ENCODE data around the gene WDR20.

Gene WDR20

GRCh38 chr14:102139286-102140026 lies at the start of gene WDR20:
Gene WDR20, plus strand, starts transcription at chr14:102139897. Its CDS starts 27 bp downstream, at chr14:102139924.
- POLR2A ChIA-PET, result no interaction called here
- TF ChIP-seq CTCF (IDR thresholded peaks at IDR 0.05; ENCODE audit: control extremely low read depth, extremely low read depth, low read depth, missing control alignments), result no peak
- CTCF ChIA-PET, result interaction anchor here (0.7 to 1.3 kb wide), 4 partner anchors 28 to 222 kb away, joined by 3 read pairs; no protein-coding TSS in a partner anchor
- peak; percentile 100 for DNase-seq (ENCODE audit: extremely low spot score)

- DNase-seq (ENCODE audit: extremely low spot score), result no peak
- ChIA-PET CTCF (interaction anchor here (1.0 to 2.3 kb wide), 8 partner anchors 8 to 223 kb away, joined by 3 to 10 read pairs (median 3); no protein-coding TSS in a partner anchor), POLR2A (no interaction called here)
- no peak for TF ChIP-seq CTCF (IDR thresholded peaks at IDR 0.05; ENCODE audit: control extremely low read depth, extremely low read depth, low read depth, missing control alignments)
Observed at GRCh38 chr14:102090713-102091112, 49.0 kb upstream of the WDR20 start.

- CTCF ChIA-PET, result interaction anchor here (1.2 kb wide), 1 partner anchor 10 kb away, joined by 4 read pairs; no protein-coding TSS in a partner anchor
- POLR2A ChIA-PET, result no interaction called here
- TF ChIP-seq CTCF (IDR thresholded peaks at IDR 0.05; ENCODE audit: control extremely low read depth, extremely low read depth, low read depth, missing control alignments), result no peak
- no peak for DNase-seq (ENCODE audit: extremely low spot score)
Observed at GRCh38 chr14:102092806-102093205, 46.9 kb upstream of the WDR20 start.

GRCh38 chr14:102094101-102094500 lies 45.6 kb upstream of the WDR20 start:
- ChIA-PET CTCF (interaction anchor here (3.3 kb wide), 1 partner anchor 11 kb away, joined by 16 read pairs; no protein-coding TSS in a partner anchor), POLR2A (no interaction called here)
- no peak for TF ChIP-seq CTCF (IDR thresholded peaks at IDR 0.05; ENCODE audit: control extremely low read depth, extremely low read depth, low read depth, missing control alignments)
- DNase-seq (ENCODE audit: extremely low spot score), result no peak

- DNase-seq (ENCODE audit: extremely low spot score), result no peak
- ChIA-PET CTCF (interaction anchor here (0.9 to 3.3 kb wide), 20 partner anchors 10 to 388 kb away, joined by 3 to 16 read pairs (median 4); partner anchors contain the start of gene DYNC1H1), POLR2A (interaction anchor here (0.6 kb wide), 1 partner anchor 49 kb away, joined by 3 read pairs; no protein-coding TSS in a partner anchor)
- TF ChIP-seq CTCF (IDR thresholded peaks at IDR 0.05; ENCODE audit: control extremely low read depth, extremely low read depth, low read depth, missing control alignments), result no peak
Observed at GRCh38 chr14:102095231-102095870, 44.3 kb upstream of the WDR20 start.

GRCh38 chr14:102095871-102096568 lies 43.7 kb upstream of the WDR20 start:
- TF ChIP-seq CTCF (IDR thresholded peaks at IDR 0.05; ENCODE audit: control extremely low read depth, extremely low read depth, low read depth, missing control alignments), result no peak
- CTCF ChIA-PET, result interaction anchor here (0.7 to 3.3 kb wide), 35 partner anchors 8 to 389 kb away, joined by 3 to 16 read pairs (median 4); partner anchors contain the start of gene DYNC1H1
- no peak for DNase-seq (ENCODE audit: extremely low spot score)
- POLR2A ChIA-PET, result no interaction called here
